B cell (primary cell): ENCODE measurements around the gene C6orf47.

ENCODE experiments used
- EZH2 ChIP-seq: IDR thresholded peaks from 2 replicates; pipeline ENCODE4 v1.6.1; 2012; ENCODE audit warnings: borderline replicate concordance, low read depth, mild to moderate bottlenecking, moderate library complexity, low read length; ENCODE audit not compliant: insufficient read depth, poor library complexity, severe bottlenecking
- TF ChIP-seq, protein P1 (sequence below): fragments of 200-600 bp; IDR thresholded peaks from one replicate; pipeline ENCODE4 v1.8.0; 2022; ENCODE audit warnings: antibody characterized with exemption, mild to moderate bottlenecking

DNA sequence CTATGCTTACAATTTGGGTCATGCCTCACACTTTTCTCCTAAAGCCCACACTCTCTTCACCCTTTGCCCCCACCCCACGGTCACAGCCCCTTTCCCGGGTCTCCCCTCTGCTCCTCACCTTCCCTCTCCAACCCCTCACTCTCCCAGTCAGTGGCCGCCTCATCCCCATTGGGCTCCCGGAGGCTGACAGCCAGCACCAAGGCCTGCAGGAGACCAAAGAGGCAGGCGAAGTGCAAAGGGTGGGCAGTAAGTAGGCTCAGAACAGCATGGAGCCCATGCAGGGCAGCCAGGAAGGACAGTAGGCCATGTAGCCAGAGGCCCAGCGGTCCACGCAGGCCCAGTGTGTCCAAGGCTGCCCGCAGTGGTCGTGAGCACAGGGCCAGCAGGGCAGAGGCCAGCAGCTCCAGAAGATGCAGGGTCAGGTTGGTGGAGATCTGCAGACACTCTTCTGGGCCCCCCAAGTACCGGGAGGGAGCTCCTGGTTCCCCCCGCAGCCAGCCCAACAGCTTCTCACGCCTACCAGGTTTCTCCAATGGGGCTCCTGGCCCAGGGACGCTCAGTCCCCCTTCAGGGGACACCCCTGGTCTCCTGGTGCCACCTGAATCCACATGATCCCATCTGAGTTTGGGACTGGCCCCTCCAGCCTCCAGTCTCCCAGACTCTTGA lies 1.5 kb downstream of the C6orf47 start:
- TF ChIP-seq, protein P1, sequence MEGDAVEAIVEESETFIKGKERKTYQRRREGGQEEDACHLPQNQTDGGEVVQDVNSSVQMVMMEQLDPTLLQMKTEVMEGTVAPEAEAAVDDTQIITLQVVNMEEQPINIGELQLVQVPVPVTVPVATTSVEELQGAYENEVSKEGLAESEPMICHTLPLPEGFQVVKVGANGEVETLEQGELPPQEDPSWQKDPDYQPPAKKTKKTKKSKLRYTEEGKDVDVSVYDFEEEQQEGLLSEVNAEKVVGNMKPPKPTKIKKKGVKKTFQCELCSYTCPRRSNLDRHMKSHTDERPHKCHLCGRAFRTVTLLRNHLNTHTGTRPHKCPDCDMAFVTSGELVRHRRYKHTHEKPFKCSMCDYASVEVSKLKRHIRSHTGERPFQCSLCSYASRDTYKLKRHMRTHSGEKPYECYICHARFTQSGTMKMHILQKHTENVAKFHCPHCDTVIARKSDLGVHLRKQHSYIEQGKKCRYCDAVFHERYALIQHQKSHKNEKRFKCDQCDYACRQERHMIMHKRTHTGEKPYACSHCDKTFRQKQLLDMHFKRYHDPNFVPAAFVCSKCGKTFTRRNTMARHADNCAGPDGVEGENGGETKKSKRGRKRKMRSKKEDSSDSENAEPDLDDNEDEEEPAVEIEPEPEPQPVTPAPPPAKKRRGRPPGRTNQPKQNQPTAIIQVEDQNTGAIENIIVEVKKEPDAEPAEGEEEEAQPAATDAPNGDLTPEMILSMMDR, result no peak
- TF ChIP-seq EZH2, result no peak
